22Rv1 (cell line): ENCODE measurements around the gene ACE.

Source experiments
- H3K27ac ChIP-seq: fragments of 450-650 bp; 2 replicates; pipeline ENCODE4 v1.5.1; 2017
- ZFX ChIP-seq: fragments of 450-650 bp; IDR thresholded peaks from 2 replicates; pipeline ENCODE4 v1.6.1; 2017; ENCODE audit warnings: antibody characterized with exemption, borderline replicate concordance
- TF ChIP-seq, protein P1 (sequence below): fragments of 450-650 bp; IDR thresholded peaks from 2 replicates; pipeline ENCODE4 v1.5.1; 2017; ENCODE audit warnings: mild to moderate bottlenecking

The ACE gene

DNA sequence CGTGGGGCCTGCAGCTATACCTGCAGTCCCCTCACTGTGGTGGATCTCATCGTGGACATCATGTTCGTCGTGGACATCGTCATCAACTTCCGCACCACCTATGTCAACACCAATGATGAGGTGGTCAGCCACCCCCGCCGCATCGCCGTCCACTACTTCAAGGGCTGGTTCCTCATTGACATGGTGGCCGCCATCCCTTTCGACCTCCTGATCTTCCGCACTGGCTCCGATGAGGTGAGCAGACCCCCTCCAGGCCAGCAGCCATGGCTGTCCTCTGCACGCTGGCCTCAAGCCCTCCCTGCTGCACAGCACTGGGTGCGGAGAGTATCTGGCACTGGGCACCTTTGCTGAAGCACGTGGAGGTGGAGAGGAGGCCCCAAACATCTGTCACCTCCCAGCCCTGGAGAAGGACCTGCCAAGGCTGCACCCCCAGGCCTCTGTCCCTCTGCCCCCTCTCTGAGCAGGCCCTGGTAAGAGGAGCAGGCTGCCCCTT lies 57.3 kb downstream of the ACE start:
- no peak overlapping the region for H3K27ac ChIP-seq
- TF ChIP-seq ZFX, result no peak
- TF ChIP-seq, protein P1, sequence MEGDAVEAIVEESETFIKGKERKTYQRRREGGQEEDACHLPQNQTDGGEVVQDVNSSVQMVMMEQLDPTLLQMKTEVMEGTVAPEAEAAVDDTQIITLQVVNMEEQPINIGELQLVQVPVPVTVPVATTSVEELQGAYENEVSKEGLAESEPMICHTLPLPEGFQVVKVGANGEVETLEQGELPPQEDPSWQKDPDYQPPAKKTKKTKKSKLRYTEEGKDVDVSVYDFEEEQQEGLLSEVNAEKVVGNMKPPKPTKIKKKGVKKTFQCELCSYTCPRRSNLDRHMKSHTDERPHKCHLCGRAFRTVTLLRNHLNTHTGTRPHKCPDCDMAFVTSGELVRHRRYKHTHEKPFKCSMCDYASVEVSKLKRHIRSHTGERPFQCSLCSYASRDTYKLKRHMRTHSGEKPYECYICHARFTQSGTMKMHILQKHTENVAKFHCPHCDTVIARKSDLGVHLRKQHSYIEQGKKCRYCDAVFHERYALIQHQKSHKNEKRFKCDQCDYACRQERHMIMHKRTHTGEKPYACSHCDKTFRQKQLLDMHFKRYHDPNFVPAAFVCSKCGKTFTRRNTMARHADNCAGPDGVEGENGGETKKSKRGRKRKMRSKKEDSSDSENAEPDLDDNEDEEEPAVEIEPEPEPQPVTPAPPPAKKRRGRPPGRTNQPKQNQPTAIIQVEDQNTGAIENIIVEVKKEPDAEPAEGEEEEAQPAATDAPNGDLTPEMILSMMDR, result no peak

DNA sequence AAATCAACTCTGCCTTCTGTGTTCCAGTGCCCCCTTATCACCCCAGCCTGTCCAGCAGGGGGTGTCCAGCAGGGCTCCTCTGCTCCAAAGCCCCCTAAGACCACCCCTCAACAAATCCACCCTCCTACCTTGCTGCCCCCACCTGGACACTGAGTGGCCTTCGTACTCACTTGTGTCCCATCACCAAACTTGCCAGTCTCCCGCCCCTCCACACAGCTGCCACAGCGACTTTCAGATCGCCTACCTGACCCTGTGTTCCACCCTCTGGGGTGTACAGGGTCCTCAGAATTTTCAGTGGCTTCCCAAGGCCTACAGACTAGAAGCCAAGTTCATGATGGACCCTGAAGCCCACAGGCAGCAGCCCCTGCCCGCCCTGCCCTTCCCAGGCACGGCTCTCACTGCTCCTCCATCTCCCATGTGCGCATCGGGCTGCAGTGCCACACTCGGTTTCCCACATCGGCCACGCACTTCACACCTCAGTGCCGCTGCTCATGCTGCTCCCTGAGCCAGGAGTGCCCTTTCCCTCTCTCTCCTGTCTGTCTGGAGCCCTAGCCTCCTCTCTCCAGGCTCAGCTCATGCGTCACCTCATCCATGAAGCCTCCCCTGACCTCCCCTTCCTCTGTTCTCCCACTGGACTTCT lies 58.1 kb downstream of the ACE start:
- no peak overlapping the region for H3K27ac ChIP-seq
- TF ChIP-seq, protein P1, result no peak
- no peak for TF ChIP-seq ZFX

DNA sequence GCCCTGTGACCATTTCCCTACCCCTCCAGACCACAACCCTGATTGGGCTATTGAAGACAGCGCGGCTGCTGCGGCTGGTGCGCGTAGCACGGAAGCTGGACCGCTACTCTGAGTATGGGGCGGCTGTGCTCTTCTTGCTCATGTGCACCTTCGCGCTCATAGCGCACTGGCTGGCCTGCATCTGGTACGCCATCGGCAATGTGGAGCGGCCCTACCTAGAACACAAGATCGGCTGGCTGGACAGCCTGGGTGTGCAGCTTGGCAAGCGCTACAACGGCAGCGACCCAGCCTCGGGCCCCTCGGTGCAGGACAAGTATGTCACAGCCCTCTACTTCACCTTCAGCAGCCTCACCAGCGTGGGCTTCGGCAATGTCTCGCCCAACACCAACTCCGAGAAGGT lies 58.8 kb downstream of the ACE start:
- no peak overlapping the region for H3K27ac ChIP-seq
- no peak for TF ChIP-seq ZFX
- TF ChIP-seq, protein P1, result no peak

DNA sequence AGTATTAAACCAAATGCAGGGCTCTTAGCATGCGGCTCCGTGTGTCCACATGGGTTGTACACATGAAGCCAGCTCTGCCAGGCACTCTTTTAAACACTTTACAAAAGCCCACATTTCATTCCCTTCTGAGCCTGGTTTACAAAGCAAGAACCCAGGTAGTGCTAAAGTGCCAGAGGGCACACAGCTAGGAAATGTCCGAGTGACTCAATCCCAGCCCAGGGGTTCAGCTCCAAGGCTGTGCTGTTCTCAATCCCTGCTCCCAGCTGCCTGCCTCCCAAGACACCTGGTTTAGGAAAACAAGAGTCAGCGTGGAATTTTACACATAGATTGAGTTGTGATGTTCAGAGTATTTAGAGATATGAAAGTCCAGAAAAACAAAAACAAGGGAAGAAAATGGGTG lies 60.1 kb downstream of the ACE start:
- TF ChIP-seq ZFX, result no peak
- TF ChIP-seq, protein P1, result no peak
- no peak overlapping the region for H3K27ac ChIP-seq

DNA sequence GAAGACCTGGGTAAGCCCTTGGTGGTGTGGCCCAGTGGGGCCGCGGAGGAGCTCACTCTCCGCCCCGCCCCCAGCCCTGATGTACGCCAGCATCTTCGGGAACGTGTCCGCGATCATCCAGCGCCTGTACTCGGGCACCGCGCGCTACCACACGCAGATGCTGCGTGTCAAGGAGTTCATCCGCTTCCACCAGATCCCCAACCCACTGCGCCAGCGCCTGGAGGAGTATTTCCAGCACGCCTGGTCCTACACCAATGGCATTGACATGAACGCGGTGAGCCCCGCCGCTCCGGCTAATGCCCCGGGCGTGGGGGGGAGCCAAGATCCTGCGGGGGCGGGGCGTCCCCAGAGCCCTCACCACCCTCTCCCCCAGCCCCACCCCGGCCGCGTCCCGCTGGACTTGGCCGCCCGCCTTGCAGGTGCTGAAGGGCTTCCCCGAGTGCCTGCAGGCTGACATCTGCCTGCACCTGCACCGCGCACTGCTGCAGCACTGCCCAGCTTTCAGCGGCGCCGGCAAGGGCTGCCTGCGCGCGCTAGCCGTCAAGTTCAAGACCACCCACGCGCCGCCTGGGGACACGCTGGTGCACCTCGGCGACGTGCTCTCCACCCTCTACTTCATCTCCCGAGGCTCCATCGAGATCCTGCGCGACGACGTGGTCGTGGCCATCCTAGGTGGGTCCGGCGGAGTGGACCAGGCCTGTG lies 61.3 kb downstream of the ACE start:
- TF ChIP-seq, protein P1, result no peak
- no peak for TF ChIP-seq ZFX
- H3K27ac ChIP-seq, result no peak overlapping the region

DNA sequence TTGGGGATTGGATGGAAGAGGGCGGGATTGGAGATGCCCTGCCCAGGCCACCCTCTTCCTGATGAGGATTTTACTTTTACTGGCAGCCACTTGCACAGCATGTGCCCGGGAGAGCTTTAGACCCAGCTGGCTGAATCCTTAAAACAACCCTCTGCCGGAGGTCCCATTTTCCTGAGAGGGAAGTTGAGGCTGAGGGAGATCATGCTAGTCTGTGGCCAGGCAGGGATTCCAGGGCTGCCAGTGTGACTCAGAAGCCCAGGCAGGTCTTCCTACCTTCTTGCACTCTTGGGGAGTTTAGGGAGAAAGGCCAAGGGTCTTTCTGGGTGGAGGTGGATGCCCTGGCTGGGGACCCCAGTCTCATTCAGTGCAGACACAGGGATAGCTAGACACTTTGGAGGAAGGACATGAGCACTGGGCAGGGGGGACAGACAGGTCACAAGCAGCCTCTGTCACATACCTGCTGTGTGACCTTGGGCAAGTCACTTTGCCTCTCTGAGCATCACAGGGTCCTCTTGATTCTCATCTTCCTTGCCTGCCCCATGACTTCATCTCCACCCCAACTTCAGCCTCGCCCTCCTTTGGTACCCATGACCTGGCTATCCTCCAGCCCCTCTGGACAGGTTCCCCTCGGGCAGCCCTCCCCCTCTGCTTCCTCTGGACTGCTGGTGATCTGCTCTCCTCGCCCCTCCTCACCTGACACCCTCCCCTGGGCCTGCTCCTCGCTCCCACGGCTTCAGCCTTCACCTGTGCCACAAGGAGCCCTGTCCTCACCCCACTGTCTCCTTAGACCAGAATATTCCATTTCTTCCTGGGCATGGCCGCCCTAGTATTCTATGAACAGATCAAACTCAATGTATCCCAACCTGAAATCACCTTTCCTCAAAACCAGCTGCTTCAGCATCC lies 62.1 kb downstream of the ACE start:
- H3K27ac ChIP-seq, result no peak overlapping the region
- TF ChIP-seq, protein P1, result no peak
- no peak for TF ChIP-seq ZFX

DNA sequence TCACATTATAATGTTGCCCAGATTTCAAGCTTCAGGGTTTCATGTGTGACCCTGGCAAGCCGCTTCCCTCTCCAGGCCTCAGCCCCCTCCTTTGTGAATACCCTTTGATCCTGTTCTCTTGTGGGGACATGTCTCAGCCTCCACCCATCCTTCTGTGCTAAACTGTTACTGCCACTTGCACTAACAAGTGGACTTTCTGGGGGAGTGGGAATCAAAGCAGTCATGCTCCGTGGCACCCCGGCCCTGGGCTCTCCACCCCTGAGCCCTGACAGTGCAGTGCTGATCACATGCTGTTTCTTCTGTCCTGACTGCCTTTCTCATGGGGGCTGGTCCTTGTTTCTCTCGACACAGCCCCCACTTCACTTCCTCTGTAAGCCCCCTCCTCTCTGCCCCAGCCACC lies 63.7 kb downstream of the ACE start:
- H3K27ac ChIP-seq, result no peak overlapping the region

More for the DNA sequence above, 63.7 kb downstream of the ACE start:
- no peak for TF ChIP-seq ZFX
- TF ChIP-seq, protein P1, result no peak
